Activated CD8-positive, alpha-beta memory T cell treated with anti-CD3 and anti-CD28 coated beads for 24 hours (primary cell): ENCODE data around the gene C16orf96.

ENCODE experiments used
- DNase-seq: peaks from one replicate; pipeline ENCODE4 v3.0.0-alpha.2; 2020

C16orf96 gene

GRCh38 chr16:4556112-4556511 lies at the start of gene C16orf96:
TSS of gene C16orf96 (plus strand) at chr16:4556340. CDS start at chr16:4556490, 150 bp downstream.
- DNase-seq = no peak

GRCh38 chr16:4506450-4506849 lies 49.7 kb upstream of the C16orf96 start:
- peak; percentile 77 for DNase-seq

GRCh38 chr16:4507588-4508345 lies 48.4 kb upstream of the C16orf96 start:
- no peak for DNase-seq

- no peak for DNase-seq
Observed at GRCh38 chr16:4508806-4509205, 47.3 kb upstream of the C16orf96 start.

GRCh38 chr16:4509420-4509819 lies 46.7 kb upstream of the C16orf96 start:
- no peak for DNase-seq

GRCh38 chr16:4510131-4510530 lies 46.0 kb upstream of the C16orf96 start:
- no peak for DNase-seq

GRCh38 chr16:4510747-4511426 lies 45.3 kb upstream of the C16orf96 start:
- no peak for DNase-seq

- no peak for DNase-seq
Observed at GRCh38 chr16:4511441-4512082, 44.6 kb upstream of the C16orf96 start.

- no peak for DNase-seq
Observed at GRCh38 chr16:4512473-4512872, 43.7 kb upstream of the C16orf96 start.

- DNase-seq = no peak
Observed at GRCh38 chr16:4513086-4513860, 42.9 kb upstream of the C16orf96 start.

GRCh38 chr16:4513881-4514280 lies 42.3 kb upstream of the C16orf96 start:
- no peak for DNase-seq

- no peak for DNase-seq
Observed at GRCh38 chr16:4514606-4515005, 41.5 kb upstream of the C16orf96 start.

- no peak for DNase-seq
Observed at GRCh38 chr16:4515611-4516233, 40.4 kb upstream of the C16orf96 start.

- DNase-seq = no peak
Observed at GRCh38 chr16:4517812-4518680, 38.1 kb upstream of the C16orf96 start.

- DNase-seq = no peak
Observed at GRCh38 chr16:4519274-4520058, 36.7 kb upstream of the C16orf96 start.

- no peak for DNase-seq
Observed at GRCh38 chr16:4520913-4521312, 35.2 kb upstream of the C16orf96 start.

GRCh38 chr16:4522051-4522581 lies 34.0 kb upstream of the C16orf96 start:
- DNase-seq = no peak

GRCh38 chr16:4523686-4524085 lies 32.5 kb upstream of the C16orf96 start:
- DNase-seq = no peak

- DNase-seq = no peak
Observed at GRCh38 chr16:4524571-4524970, 31.6 kb upstream of the C16orf96 start.

- no peak for DNase-seq
Observed at GRCh38 chr16:4525069-4525468, 31.1 kb upstream of the C16orf96 start.
